Measurements from ENCODE around the gene RTN4RL1. TPM values are rescaled to one million over a fixed set of nuclear protein-coding genes. Genes with fewer than 3 reads are reported as not detected.

The RTN4RL1 gene
- total and polyA plus RNA-seq, 2 of the 13 experiments (the other 11 are each of a cell fraction or from before 2014, with no cell fraction given), result 0.01 TPM; not detected in 1

- TF ChIP-seq ZNF556 (CRISPR knock-in tag; IDR thresholded peaks at IDR 0.05; ENCODE audit: borderline replicate concordance), result no peak
- no peak for TF ChIP-seq SIX1 (CRISPR knock-in tag; IDR thresholded peaks at IDR 0.05; ENCODE audit: borderline replicate concordance)
- TF ChIP-seq, protein P1, sequence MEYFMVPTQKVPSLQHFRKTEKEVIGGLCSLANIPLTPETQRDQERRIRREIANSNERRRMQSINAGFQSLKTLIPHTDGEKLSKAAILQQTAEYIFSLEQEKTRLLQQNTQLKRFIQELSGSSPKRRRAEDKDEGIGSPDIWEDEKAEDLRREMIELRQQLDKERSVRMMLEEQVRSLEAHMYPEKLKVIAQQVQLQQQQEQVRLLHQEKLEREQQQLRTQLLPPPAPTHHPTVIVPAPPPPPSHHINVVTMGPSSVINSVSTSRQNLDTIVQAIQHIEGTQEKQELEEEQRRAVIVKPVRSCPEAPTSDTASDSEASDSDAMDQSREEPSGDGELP (IDR thresholded peaks at IDR 0.05; ENCODE audit: borderline replicate concordance, low read depth), result peak; percentile 77; the same call in 1 of the 2 replicates
- TF ChIP-seq GPN1 (CRISPR knock-in tag; IDR thresholded peaks at IDR 0.05; ENCODE audit: borderline replicate concordance), result no peak
- TF ChIP-seq PRDM15 (CRISPR knock-in tag; IDR thresholded peaks at IDR 0.05), result no peak
- TF ChIP-seq ZNF468 (CRISPR knock-in tag; IDR thresholded peaks at IDR 0.05), result peak; percentile 92; the same call in 1 of the 2 replicates
- no peak for TF ChIP-seq ZNF605 (CRISPR knock-in tag; IDR thresholded peaks at IDR 0.05)
- TF ChIP-seq, protein P2, sequence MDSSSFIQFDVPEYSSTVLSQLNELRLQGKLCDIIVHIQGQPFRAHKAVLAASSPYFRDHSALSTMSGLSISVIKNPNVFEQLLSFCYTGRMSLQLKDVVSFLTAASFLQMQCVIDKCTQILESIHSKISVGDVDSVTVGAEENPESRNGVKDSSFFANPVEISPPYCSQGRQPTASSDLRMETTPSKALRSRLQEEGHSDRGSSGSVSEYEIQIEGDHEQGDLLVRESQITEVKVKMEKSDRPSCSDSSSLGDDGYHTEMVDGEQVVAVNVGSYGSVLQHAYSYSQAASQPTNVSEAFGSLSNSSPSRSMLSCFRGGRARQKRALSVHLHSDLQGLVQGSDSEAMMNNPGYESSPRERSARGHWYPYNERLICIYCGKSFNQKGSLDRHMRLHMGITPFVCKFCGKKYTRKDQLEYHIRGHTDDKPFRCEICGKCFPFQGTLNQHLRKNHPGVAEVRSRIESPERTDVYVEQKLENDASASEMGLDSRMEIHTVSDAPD (CRISPR knock-in tag; IDR thresholded peaks at IDR 0.05), result no peak
- TF ChIP-seq JARID2 (CRISPR knock-in tag; IDR thresholded peaks at IDR 0.05; ENCODE audit: insufficient replicate concordance), result peak; percentile 70
- no peak for TF ChIP-seq SNRNP70 (IDR thresholded peaks at IDR 0.05; ENCODE audit: low read depth, low read length)
- no peak for TF ChIP-seq SYNCRIP (IDR thresholded peaks at IDR 0.05; ENCODE audit: insufficient read depth, low read depth, low read length)
- TF ChIP-seq MED13 (CRISPR knock-in tag; IDR thresholded peaks at IDR 0.05), result 0 out of 2 replicates have a peak, but pooled peaks have one; percentile 54
- TF ChIP-seq NFATC3 (CRISPR knock-in tag; IDR thresholded peaks at IDR 0.05), result no peak
- TF ChIP-seq CSRNP1 (CRISPR knock-in tag; IDR thresholded peaks at IDR 0.05), result peak; percentile 81
- no peak; the same call in 1 of the 2 replicates for TF ChIP-seq ARNT2 (CRISPR knock-in tag; IDR thresholded peaks at IDR 0.05; ENCODE audit: low read depth)
- no peak for TF ChIP-seq ZNF160 (CRISPR knock-in tag; IDR thresholded peaks at IDR 0.05)
- no peak for TF ChIP-seq ZNF790 (CRISPR knock-in tag; IDR thresholded peaks at IDR 0.05; ENCODE audit: borderline replicate concordance)
- TF ChIP-seq, protein P3, sequence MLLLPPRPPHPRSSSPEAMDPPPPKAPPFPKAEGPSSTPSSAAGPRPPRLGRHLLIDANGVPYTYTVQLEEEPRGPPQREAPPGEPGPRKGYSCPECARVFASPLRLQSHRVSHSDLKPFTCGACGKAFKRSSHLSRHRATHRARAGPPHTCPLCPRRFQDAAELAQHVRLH (CRISPR knock-in tag; IDR thresholded peaks at IDR 0.05; ENCODE audit: borderline replicate concordance, low read depth), result peak; percentile 68; the same call in 1 of the 2 replicates
- peak; percentile 90 for TF ChIP-seq ZBTB42 (CRISPR knock-in tag; IDR thresholded peaks at IDR 0.05)
- 0 out of 2 replicates have a peak, but pooled peaks have one; percentile 67 for TF ChIP-seq TOE1 (CRISPR knock-in tag; IDR thresholded peaks at IDR 0.05)
These were observed 5.0 kb upstream of the RTN4RL1 start, which contains the start of gene DPH1 (continued) for GRCh38 chr17:2029911-2030778.

Measured in HepG2 (cell line).